ENCODE measurements around the gene GAK.

GRCh38 chr4:839675-840443 is 92.3 kb downstream of the GAK start:
- TF ChIP-seq CTCF (conservative IDR thresholded peaks at IDR 0.05; ENCODE audit: low read depth, low read length) = no peak
- TF ChIP-seq EZH2phosphoT487 (IDR thresholded peaks at IDR 0.05; ENCODE audit: borderline replicate concordance, low read length) = no peak
- no peak for TF ChIP-seq EZH2 (IDR thresholded peaks at IDR 0.05; ENCODE audit: low read length, unreplicated experiment)
